GM12878 (cell line): ENCODE measurements around the gene ABR. TPM values are rescaled to one million over a fixed set of nuclear protein-coding genes. Genes with fewer than 3 reads are reported as not detected.

Experiments
- ATAC-seq: fragments of 200-7000 bp; cut with Tn5 transposase; 3 replicates; pipeline ENCODE4 v1.9.1; 2020; ENCODE audit warnings: mild to moderate bottlenecking, moderate library complexity
- BruUV-seq: library from RNA; stranded (reverse); fragments of 400-500 nt; replicated peaks from 2 replicates; lab custom pipeline; 2021; lab: Mats Ljungman, UMichigan
- CTCF ChIA-PET: fragments of 300-600 bp; sonication (Branson Sonifier 250); formaldehyde crosslinking; extraction: SDS; loops from one replicate; lab custom pipeline; 2021; ENCODE audit warnings: inconsistent platforms; lab: Yijun Ruan, JAX
- POLR2A ChIA-PET: fragments of 350-600 bp; formaldehyde crosslinking; extraction: SDS; loops from one replicate; lab custom pipeline; 2021; ENCODE audit warnings: inconsistent platforms; lab: Charles Lee
- RAD21 ChIA-PET: fragments of 300-600 bp; sonication (Branson Sonifier 250); formaldehyde crosslinking; loops from one replicate; lab custom pipeline; 2023; ENCODE audit warnings: antibody characterized with exemption; ENCODE audit not compliant: unreplicated experiment; lab: Charles Lee
- SMC1A ChIA-PET: fragments of 300-600 bp; sonication (Branson Sonifier 250); formaldehyde crosslinking; loops from one replicate; lab custom pipeline; 2023; ENCODE audit not compliant: unreplicated experiment, uncharacterized antibody; lab: Charles Lee
- DNase-seq: peaks from one replicate; pipeline ENCODE4 v3.0.0-alpha.2; 2011; ENCODE audit warnings: low read depth, low spot score
- FAIRE-seq: peaks from 3 replicates; lab custom pipeline; 2011; peaks lifted over from hg19 to GRCh38; lab: Jason Lieb, UNC
- H2AFZ ChIP-seq: 2 replicates; pipeline ENCODE4 v1.6.0; 2011; ENCODE audit warnings: low read depth, low read length, control low read depth; ENCODE audit not compliant: control insufficient read depth
- H3K27ac ChIP-seq: 2 replicates; pipeline ENCODE4 v1.5.1; 2011; ENCODE audit warnings: control low read depth; ENCODE audit not compliant: control insufficient read depth, insufficient read depth
- H3K27me3 ChIP-seq, 2 experiments: replicated peaks in 1 of 2; 2 replicates each; pipeline versions ENCODE4 v1.6.0 to v1.6.1; 2011; ENCODE audit warnings: low read length in 1 of 2; ENCODE audit not compliant: control insufficient read depth in 2 of 2, insufficient read depth in 2 of 2
- H3K36me3 ChIP-seq, 2 experiments: 2 replicates each; pipeline ENCODE4 v1.5.1; 2011; ENCODE audit warnings: low read length in 1 of 2; ENCODE audit not compliant: control insufficient read depth in 2 of 2, insufficient read depth in 2 of 2
- H3K4me1 ChIP-seq: 2 replicates; pipeline ENCODE4 v1.6.1; 2011; ENCODE audit warnings: mild to moderate bottlenecking, low read length, moderate library complexity, mixed read lengths; ENCODE audit not compliant: control insufficient read depth, insufficient read depth
- H3K4me2 ChIP-seq: 2 replicates; pipeline ENCODE4 v1.6.0; 2011; ENCODE audit warnings: control low read depth; ENCODE audit not compliant: control insufficient read depth, insufficient read depth
- H3K4me3 ChIP-seq: fragments of 200-600 bp; sonication (generic); 2 replicates; pipeline ENCODE4 v1.5.1; 2016
- H3K79me2 ChIP-seq: 2 replicates; pipeline ENCODE4 v1.6.0; 2011; ENCODE audit warnings: low read length; ENCODE audit not compliant: control insufficient read depth, insufficient read depth
- H3K9ac ChIP-seq: 2 replicates; pipeline ENCODE4 v1.8.0; 2011; ENCODE audit warnings: low read length, control low read depth, mixed read lengths; ENCODE audit not compliant: control insufficient read depth, insufficient read depth
- H3K9me3 ChIP-seq: replicated peaks from 3 replicates; pipeline ENCODE4 v1.5.1; 2011; ENCODE audit warnings: mild to moderate bottlenecking, low read length; ENCODE audit not compliant: control insufficient read depth, insufficient read depth
- H4K20me1 ChIP-seq: 2 replicates; pipeline ENCODE4 v1.6.0; 2011; ENCODE audit not compliant: control insufficient read depth, insufficient read depth
- BACH1 ChIP-seq: fragments of 450-650 bp; IDR thresholded peaks from 2 replicates; pipeline ENCODE4 v1.6.1; 2017; ENCODE audit warnings: mild to moderate bottlenecking, borderline replicate concordance
- BMI1 ChIP-seq: fragments of 450-650 bp; IDR thresholded peaks from 2 replicates; pipeline ENCODE4 v1.6.1; 2016; ENCODE audit warnings: mild to moderate bottlenecking, moderate library complexity, borderline replicate concordance
- GABPA ChIP-seq: IDR thresholded peaks from 2 replicates; pipeline ENCODE4 v1.6.1; 2014; ENCODE audit warnings: antibody characterized with exemption, low read depth, mild to moderate bottlenecking, inconsistent platforms
- NR2F1 ChIP-seq: fragments of 450-650 bp; conservative IDR thresholded peaks from 2 replicates; pipeline ENCODE4 v1.6.1; 2017; ENCODE audit warnings: mild to moderate bottlenecking
- RAD51 ChIP-seq: fragments of 450-650 bp; IDR thresholded peaks from 2 replicates; pipeline ENCODE4 v1.6.1; 2016; ENCODE audit warnings: moderate library complexity, mild to moderate bottlenecking, inconsistent platforms
- RBBP5 ChIP-seq: fragments of 200-600 bp; sonication (generic); conservative IDR thresholded peaks from 2 replicates; pipeline ENCODE4 v1.6.1; 2016
- RFX5 ChIP-seq: IDR thresholded peaks from 2 replicates; pipeline ENCODE4 v1.6.1; 2011; ENCODE audit warnings: low read depth, low read length, improper control_type of control experiment
- SMAD1 ChIP-seq: fragments of 450-650 bp; IDR thresholded peaks from 2 replicates; pipeline ENCODE4 v1.6.1; 2018; ENCODE audit warnings: mild to moderate bottlenecking, low read depth; ENCODE audit not compliant: partially characterized antibody
- YY1 ChIP-seq: IDR thresholded peaks from 2 replicates; pipeline ENCODE4 v1.6.1; 2011; ENCODE audit warnings: low read depth, mild to moderate bottlenecking, low read length
- ZSCAN29 ChIP-seq: fragments of 450-650 bp; IDR thresholded peaks from 2 replicates; pipeline ENCODE4 v1.6.1; 2017; ENCODE audit warnings: mild to moderate bottlenecking, moderate library complexity
- WGBS: methylation state at CpG from one replicate; pipeline ENCODE4 v1.1.6; 2016; ENCODE audit warnings: low lambda C conversion rate; ENCODE audit not compliant: insufficient replicate concordance, insufficient coverage; ENCODE audit errors: missing lambda C conversion rate; 5-methylcytosine and 5-hydroxymethylcytosine counted together
- in situ Hi-C: fragments of 300-500 bp; cut with MboI; formaldehyde crosslinking; loops from 9 replicates; pipeline ENCODE4 v1.14.3; 2018; ENCODE audit warnings: mixed read lengths
- intact Hi-C: fragments of 100-400 bp; cut with micrococcal nuclease; formaldehyde crosslinking; loops from one replicate; pipeline ENCODE4 v1.14.2; 2022; ENCODE audit not compliant: unreplicated experiment
- polyA plus RNA-seq, 11 experiments: library from polyadenylated mRNA; depleted of rRNA in 4 of 11; unstranded in 6 of 11; stranded (reverse) in 5 of 11; fragments of >200 nt; fragmentation: Nextera tagmentation in 4 of 11; fragmentation: Illumina TruSeq in 1 of 11; extraction: Ambion mirVana in 4 of 11; extraction: Trizol in 1 of 11; gene quantifications; 1 replicate in 1 of 11; 2 replicates in 10 of 11; pipeline versions ENCODE4 v1.2.1 to v1.2.3, GENCODE V29; 2011 to 2016; ENCODE audit warnings: inconsistent platforms in 2 of 11, missing spikeins in 2 of 11, low read depth in 1 of 11
- total RNA-seq, 4 experiments: library from RNA; depleted of rRNA in 3 of 4; stranded (reverse); fragments of >200 nt in 3 of 4; fragmentation: Illumina TruSeq in 1 of 4; extraction: Trizol in 1 of 4; gene quantifications; 2 replicates each; pipeline versions ENCODE4 v1.2.1 to v1.2.3, GENCODE V29; 2013 to 2021
- TF ChIP-seq, protein P1 (sequence below): fragments of 450-650 bp; formaldehyde crosslinking; IDR thresholded peaks from 2 replicates; pipeline ENCODE4 v1.5.0; 2022; ENCODE audit warnings: mild to moderate bottlenecking, missing genetic modification characterization
- TF ChIP-seq, protein P2 (sequence below): IDR thresholded peaks from 2 replicates; pipeline ENCODE4 v1.6.1; 2011; ENCODE audit warnings: mild to moderate bottlenecking, low read depth, low read length, moderate library complexity; ENCODE audit not compliant: insufficient replicate concordance
- TF ChIP-seq, protein P3 (sequence below): fragments of 450-650 bp; conservative IDR thresholded peaks from 2 replicates; pipeline ENCODE4 v1.6.1; 2017; ENCODE audit warnings: mild to moderate bottlenecking, moderate library complexity

ABR gene
- total and polyA plus RNA-seq, 10 of the 15 experiments (the other 5 are each of a cell fraction or from before 2014, with no cell fraction given): 1.4 to 112 (median 30.0) TPM

DNA sequence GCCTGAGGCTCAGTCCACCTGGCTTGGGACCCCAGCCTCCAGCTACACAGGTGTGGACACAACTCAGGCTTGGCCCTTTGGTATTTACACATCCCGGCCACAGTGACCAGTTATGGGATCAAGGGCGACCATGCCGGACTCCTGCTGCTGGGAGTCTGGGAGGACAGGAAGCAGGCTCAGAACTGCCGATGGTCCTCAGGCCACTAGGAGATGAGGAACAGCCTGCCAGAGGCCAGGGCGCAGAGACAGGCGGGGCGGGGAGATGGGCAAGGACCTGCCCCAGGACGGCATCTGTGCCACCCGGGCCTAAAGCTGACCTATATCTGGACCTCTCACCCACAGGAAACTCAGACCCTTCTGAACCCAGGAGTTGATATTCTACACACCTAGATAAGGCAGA, 212.7 kb downstream of the ABR start:
- no peak for ATAC-seq
- H3K27me3 ChIP-seq: peaks cover 0 to 2% of the 10 kb centered on the region in 2 experiments; a peak in 1 of 4 replicates
- SMC1A ChIA-PET: no interaction called here
- H4K20me1 ChIP-seq: no peaks in the 10 kb centered on the region
- H3K4me3 ChIP-seq: no peak overlapping the region
- H3K9me3 ChIP-seq: no peaks in the 10 kb centered on the region
- TF ChIP-seq GABPA (no peak), YY1 (no peak), BMI1 (no peak), RBBP5 (no peak), SMAD1 (no peak), NR2F1 (no peak), RFX5 (no peak), BACH1 (no peak), RAD51 (no peak), ZSCAN29 (no peak)
- TF ChIP-seq, protein P1, sequence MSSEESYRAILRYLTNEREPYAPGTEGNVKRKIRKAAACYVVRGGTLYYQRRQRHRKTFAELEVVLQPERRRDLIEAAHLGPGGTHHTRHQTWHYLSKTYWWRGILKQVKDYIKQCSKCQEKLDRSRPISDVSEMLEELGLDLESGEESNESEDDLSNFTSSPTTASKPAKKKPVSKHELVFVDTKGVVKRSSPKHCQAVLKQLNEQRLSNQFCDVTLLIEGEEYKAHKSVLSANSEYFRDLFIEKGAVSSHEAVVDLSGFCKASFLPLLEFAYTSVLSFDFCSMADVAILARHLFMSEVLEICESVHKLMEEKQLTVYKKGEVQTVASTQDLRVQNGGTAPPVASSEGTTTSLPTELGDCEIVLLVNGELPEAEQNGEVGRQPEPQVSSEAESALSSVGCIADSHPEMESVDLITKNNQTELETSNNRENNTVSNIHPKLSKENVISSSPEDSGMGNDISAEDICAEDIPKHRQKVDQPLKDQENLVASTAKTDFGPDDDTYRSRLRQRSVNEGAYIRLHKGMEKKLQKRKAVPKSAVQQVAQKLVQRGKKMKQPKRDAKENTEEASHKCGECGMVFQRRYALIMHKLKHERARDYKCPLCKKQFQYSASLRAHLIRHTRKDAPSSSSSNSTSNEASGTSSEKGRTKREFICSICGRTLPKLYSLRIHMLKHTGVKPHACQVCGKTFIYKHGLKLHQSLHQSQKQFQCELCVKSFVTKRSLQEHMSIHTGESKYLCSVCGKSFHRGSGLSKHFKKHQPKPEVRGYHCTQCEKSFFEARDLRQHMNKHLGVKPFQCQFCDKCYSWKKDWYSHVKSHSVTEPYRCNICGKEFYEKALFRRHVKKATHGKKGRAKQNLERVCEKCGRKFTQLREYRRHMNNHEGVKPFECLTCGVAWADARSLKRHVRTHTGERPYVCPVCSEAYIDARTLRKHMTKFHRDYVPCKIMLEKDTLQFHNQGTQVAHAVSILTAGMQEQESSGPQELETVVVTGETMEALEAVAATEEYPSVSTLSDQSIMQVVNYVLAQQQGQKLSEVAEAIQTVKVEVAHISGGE (CRISPR knock-in tag): no peak
- TF ChIP-seq, protein P2, sequence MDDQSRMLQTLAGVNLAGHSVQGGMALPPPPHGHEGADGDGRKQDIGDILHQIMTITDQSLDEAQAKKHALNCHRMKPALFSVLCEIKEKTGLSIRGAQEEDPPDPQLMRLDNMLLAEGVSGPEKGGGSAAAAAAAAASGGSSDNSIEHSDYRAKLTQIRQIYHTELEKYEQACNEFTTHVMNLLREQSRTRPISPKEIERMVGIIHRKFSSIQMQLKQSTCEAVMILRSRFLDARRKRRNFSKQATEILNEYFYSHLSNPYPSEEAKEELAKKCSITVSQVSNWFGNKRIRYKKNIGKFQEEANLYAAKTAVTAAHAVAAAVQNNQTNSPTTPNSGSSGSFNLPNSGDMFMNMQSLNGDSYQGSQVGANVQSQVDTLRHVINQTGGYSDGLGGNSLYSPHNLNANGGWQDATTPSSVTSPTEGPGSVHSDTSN: no peak
- TF ChIP-seq, protein P3, sequence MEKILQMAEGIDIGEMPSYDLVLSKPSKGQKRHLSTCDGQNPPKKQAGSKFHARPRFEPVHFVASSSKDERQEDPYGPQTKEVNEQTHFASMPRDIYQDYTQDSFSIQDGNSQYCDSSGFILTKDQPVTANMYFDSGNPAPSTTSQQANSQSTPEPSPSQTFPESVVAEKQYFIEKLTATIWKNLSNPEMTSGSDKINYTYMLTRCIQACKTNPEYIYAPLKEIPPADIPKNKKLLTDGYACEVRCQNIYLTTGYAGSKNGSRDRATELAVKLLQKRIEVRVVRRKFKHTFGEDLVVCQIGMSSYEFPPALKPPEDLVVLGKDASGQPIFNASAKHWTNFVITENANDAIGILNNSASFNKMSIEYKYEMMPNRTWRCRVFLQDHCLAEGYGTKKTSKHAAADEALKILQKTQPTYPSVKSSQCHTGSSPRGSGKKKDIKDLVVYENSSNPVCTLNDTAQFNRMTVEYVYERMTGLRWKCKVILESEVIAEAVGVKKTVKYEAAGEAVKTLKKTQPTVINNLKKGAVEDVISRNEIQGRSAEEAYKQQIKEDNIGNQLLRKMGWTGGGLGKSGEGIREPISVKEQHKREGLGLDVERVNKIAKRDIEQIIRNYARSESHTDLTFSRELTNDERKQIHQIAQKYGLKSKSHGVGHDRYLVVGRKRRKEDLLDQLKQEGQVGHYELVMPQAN: no peak
- POLR2A ChIA-PET: no interaction called here
- 70% methylated on average over 9 of the region's 9 CpGs for WGBS
- no peaks in the 10 kb centered on the region for H3K4me1 ChIP-seq
- H3K79me2 ChIP-seq: no peaks in the 10 kb centered on the region
- H3K9ac ChIP-seq: no peak overlapping the region
- intact Hi-C loops (no loop called here), in situ Hi-C loops (no loop called here)
- CTCF ChIA-PET: no interaction called here
- H2AFZ ChIP-seq: no peak overlapping the region
- DNase-seq: no peak
- RAD21 ChIA-PET: no interaction called here
- no TSS peak for BruUV-seq
- no peak overlapping the region for H3K27ac ChIP-seq
- no peaks in the 10 kb centered on the region for H3K36me3 ChIP-seq
- FAIRE-seq: no peak
- H3K4me2 ChIP-seq: no peak overlapping the region
